Mesenchymal stem cell (in vitro differentiated cells and primary cell): Measurements from ENCODE around the gene SGSM2.

Experiments used
- DNase-seq: peaks from one replicate; pipeline ENCODE4 v3.0.0-alpha.2; 2013
- H2AFZ ChIP-seq: one replicate; pipeline ENCODE4 v1.6.1; 2013; ENCODE audit warnings: low read depth, mild to moderate bottlenecking, control low read depth, inconsistent platforms, low read length, moderate library complexity
- H2AK5ac ChIP-seq: 2 replicates; pipeline ENCODE4 v1.6.1; 2013; ENCODE audit warnings: low read length, moderate library complexity, mild to moderate bottlenecking, inconsistent platforms; ENCODE audit not compliant: severe bottlenecking
- H2BK120ac ChIP-seq: one replicate; pipeline ENCODE4 v1.6.1; 2013; ENCODE audit warnings: low read depth, mild to moderate bottlenecking, inconsistent platforms, low read length, moderate library complexity
- H2BK12ac ChIP-seq, 2 experiments: one replicate each; pipeline ENCODE4 v1.6.1; 2013; ENCODE audit warnings: inconsistent platforms in 2 of 2, low read length in 2 of 2, mild to moderate bottlenecking in 2 of 2, moderate library complexity in 2 of 2, control low read depth in 1 of 2
- H2BK15ac ChIP-seq: one replicate; pipeline ENCODE4 v1.6.1; 2013; ENCODE audit warnings: mild to moderate bottlenecking, low read depth, inconsistent platforms; ENCODE audit not compliant: poor library complexity, severe bottlenecking
- H2BK5ac ChIP-seq: 2 replicates; pipeline ENCODE4 v1.6.1; 2013; ENCODE audit warnings: low read depth, mild to moderate bottlenecking, low read length, control low read depth, inconsistent platforms; ENCODE audit not compliant: poor library complexity, severe bottlenecking
- H3K14ac ChIP-seq, 2 experiments: one replicate each; pipeline ENCODE4 v1.6.1; 2013; ENCODE audit warnings: inconsistent platforms in 2 of 2, low read length in 2 of 2, control low read depth in 1 of 2, mild to moderate bottlenecking in 1 of 2, moderate library complexity in 1 of 2
- H3K18ac ChIP-seq, 2 experiments: one replicate each; pipeline ENCODE4 v1.6.1; 2013; ENCODE audit warnings: inconsistent platforms in 2 of 2, low read length in 2 of 2, control low read depth in 1 of 2, low read depth in 1 of 2, mild to moderate bottlenecking in 1 of 2
- H3K23ac ChIP-seq, 2 experiments: one replicate each; pipeline ENCODE4 v1.6.1; 2013; ENCODE audit warnings: inconsistent platforms in 2 of 2, low read length in 2 of 2, mild to moderate bottlenecking in 2 of 2, moderate library complexity in 2 of 2, control low read depth in 1 of 2
- H3K27ac ChIP-seq: 2 replicates; pipeline ENCODE4 v1.5.1; 2013; ENCODE audit warnings: mild to moderate bottlenecking, moderate library complexity, low read length, control low read depth, inconsistent platforms; ENCODE audit not compliant: poor library complexity, severe bottlenecking
- H3K27me3 ChIP-seq, 2 experiments: 2 replicates each; pipeline versions ENCODE4 v1.6.1 to v1.7.0; 2013; ENCODE audit warnings: low read length in 2 of 2, mild to moderate bottlenecking in 2 of 2, moderate library complexity in 2 of 2, control low read depth in 1 of 2, inconsistent platforms in 1 of 2; ENCODE audit not compliant: control insufficient read depth in 1 of 2, insufficient read depth in 1 of 2
- H3K36me3 ChIP-seq, 2 experiments: 2 replicates each; pipeline versions ENCODE4 v1.6.1 to v1.7.0; 2013; ENCODE audit warnings: low read length in 2 of 2, control low read depth in 1 of 2, inconsistent platforms in 1 of 2, low read depth in 1 of 2, mild to moderate bottlenecking in 1 of 2; ENCODE audit not compliant: insufficient read depth in 2 of 2, control insufficient read depth in 1 of 2
- H3K4ac ChIP-seq, 2 experiments: one replicate each; pipeline ENCODE4 v1.6.1; 2013; ENCODE audit warnings: inconsistent platforms in 2 of 2, low read length in 2 of 2, mild to moderate bottlenecking in 2 of 2, moderate library complexity in 2 of 2, control low read depth in 1 of 2, low read depth in 1 of 2
- H3K4me1 ChIP-seq: 2 replicates; pipeline ENCODE4 v1.6.1; 2013; ENCODE audit warnings: low read depth, low read length, control low read depth; ENCODE audit not compliant: control insufficient read depth, insufficient read depth
- H3K4me2 ChIP-seq: 2 replicates; pipeline ENCODE4 v1.6.1; 2013; ENCODE audit warnings: low read length, mild to moderate bottlenecking, inconsistent platforms; ENCODE audit not compliant: poor library complexity, severe bottlenecking
- H3K4me3 ChIP-seq, 2 experiments: 2 replicates each; pipeline versions ENCODE4 v1.5.1 to v1.7.0; 2013; ENCODE audit warnings: low read length in 2 of 2, mild to moderate bottlenecking in 2 of 2, control low read depth in 1 of 2, low read depth in 1 of 2; ENCODE audit not compliant: insufficient read depth in 1 of 2
- H3K79me1 ChIP-seq: replicated peaks from 2 replicates; pipeline ENCODE4 v1.6.1; 2013; ENCODE audit warnings: mild to moderate bottlenecking, control low read depth, low read length, inconsistent platforms; ENCODE audit not compliant: poor library complexity, severe bottlenecking
- H3K9ac ChIP-seq: 2 replicates; pipeline ENCODE4 v1.7.0; 2013; ENCODE audit warnings: mild to moderate bottlenecking, low read length, moderate library complexity
- H3K9me3 ChIP-seq: 2 replicates; pipeline ENCODE4 v1.7.0; 2013; ENCODE audit warnings: mild to moderate bottlenecking, low read length; ENCODE audit not compliant: control insufficient read depth
- H4K8ac ChIP-seq: one replicate; pipeline ENCODE4 v1.6.1; 2013; ENCODE audit warnings: inconsistent platforms, mild to moderate bottlenecking, low read length, moderate library complexity
- H4K91ac ChIP-seq: one replicate; pipeline ENCODE4 v1.6.1; 2013; ENCODE audit warnings: mild to moderate bottlenecking, low read length, inconsistent platforms
- WGBS: methylation state at CpG from one replicate; pipeline ENCODE4 v1.1.7; 2013; ENCODE audit warnings: mixed read lengths; 5-methylcytosine and 5-hydroxymethylcytosine counted together

SGSM2 gene

DNA sequence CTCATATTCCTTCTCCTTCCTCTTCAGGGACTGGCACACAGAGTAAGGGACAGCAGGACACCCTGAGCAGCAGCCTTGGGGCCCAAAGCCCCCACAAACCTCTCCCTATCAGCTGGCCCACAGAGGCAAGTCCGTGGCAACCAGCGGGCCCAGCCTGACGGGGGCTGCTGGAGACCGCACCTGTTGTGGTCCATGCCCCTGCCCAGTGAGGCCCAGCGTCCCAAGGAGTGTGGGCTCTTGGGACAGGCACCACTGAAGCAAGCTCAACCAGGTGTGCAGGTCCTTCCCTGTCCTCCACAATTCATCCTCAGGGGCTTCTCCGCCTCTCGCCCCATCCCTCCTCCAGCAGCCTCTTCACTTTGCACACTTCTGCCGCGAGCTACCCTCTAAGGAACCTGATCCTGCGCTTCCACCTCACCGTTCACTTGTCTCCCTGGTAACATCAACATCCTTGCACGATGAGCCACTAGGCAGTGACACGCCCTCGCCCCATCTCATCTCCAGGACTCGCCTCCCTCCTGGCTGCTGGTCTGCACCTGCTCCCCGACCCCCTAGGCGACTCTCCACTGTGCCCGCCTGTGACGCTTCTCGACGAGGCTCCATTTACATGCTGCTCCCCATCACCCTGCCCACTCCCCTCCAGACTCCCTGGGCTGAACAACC, 50.9 kb downstream of the SGSM2 start:
- no peak overlapping the region for H3K18ac ChIP-seq
- no peak overlapping the region for H3K4ac ChIP-seq
- H3K9me3 ChIP-seq, result no peaks in the 10 kb centered on the region
- WGBS, result 96% methylated on average over 21 of the region's 21 CpGs
- no peak overlapping the region for H3K27ac ChIP-seq
- peaks cover 53 to 60% of the 10 kb centered on the region in 2 experiments for H3K36me3 ChIP-seq
- peaks cover 9% of the 10 kb centered on the region for H3K4me1 ChIP-seq
- H4K8ac ChIP-seq, result no peak overlapping the region
- DNase-seq, result no peak
- no peak overlapping the region for H2AK5ac ChIP-seq
- no peak overlapping the region for H2BK5ac ChIP-seq
- H2BK120ac ChIP-seq, result no peak overlapping the region
- no peak overlapping the region for H3K4me2 ChIP-seq
- H2BK15ac ChIP-seq, result no peak overlapping the region
- no peak overlapping the region for H2AFZ ChIP-seq
- peak overlapping the region; percentile 20 for H4K91ac ChIP-seq
- H3K9ac ChIP-seq, result no peak overlapping the region
- no peak overlapping the region for H3K23ac ChIP-seq
- no peak overlapping the region for H2BK12ac ChIP-seq
- no peak overlapping the region for H3K14ac ChIP-seq
- peaks cover 36% of the 10 kb centered on the region for H3K79me1 ChIP-seq
- no peak overlapping the region for H3K4me3 ChIP-seq
- no peaks in the 10 kb centered on the region for H3K27me3 ChIP-seq

DNA sequence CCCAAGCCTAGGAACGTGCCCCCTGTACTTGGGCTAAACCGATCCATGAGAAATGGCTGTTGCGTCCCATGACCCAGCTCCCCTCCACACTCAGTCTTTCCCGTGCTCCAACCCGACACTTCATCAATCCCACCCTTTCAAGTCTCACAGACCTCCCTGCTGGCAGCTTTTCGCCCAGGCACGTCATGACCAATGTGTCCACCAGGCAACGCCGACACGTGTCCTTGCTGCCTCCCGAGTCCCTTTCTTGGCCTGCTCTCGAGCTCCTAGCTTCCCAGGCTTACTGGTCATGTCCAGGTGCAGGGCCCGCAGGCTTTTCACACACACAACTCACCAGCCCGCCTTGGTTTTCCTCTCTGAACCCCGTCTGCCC, 51.4 kb downstream of the SGSM2 start:
- no peak for DNase-seq
- Histone ChIP-seq H2AK5ac (no peak overlapping the region), H2BK5ac (no peak overlapping the region), H2AFZ (no peak overlapping the region), H3K18ac (no peak overlapping the region), H2BK12ac (peak overlapping the region in 1 of 2 experiments; percentile 8), H3K4me3 (no peak overlapping the region), H2BK15ac (no peak overlapping the region), H3K4me1 (peaks cover 9% of the 10 kb centered on the region), H3K23ac (no peak overlapping the region), H3K14ac (no peak overlapping the region), H3K36me3 (peaks cover 49 to 55% of the 10 kb centered on the region in 2 experiments), H3K9ac (no peak overlapping the region), H3K9me3 (no peaks in the 10 kb centered on the region), H3K27me3 (no peaks in the 10 kb centered on the region), H3K4me2 (no peak overlapping the region), H3K27ac (no peak overlapping the region), H3K79me1 (peaks cover 36% of the 10 kb centered on the region), H4K8ac (no peak overlapping the region), H2BK120ac (no peak overlapping the region), H4K91ac (no peak overlapping the region), H3K4ac (no peak overlapping the region)
- 90% methylated on average over 15 of the region's 15 CpGs for WGBS

DNA sequence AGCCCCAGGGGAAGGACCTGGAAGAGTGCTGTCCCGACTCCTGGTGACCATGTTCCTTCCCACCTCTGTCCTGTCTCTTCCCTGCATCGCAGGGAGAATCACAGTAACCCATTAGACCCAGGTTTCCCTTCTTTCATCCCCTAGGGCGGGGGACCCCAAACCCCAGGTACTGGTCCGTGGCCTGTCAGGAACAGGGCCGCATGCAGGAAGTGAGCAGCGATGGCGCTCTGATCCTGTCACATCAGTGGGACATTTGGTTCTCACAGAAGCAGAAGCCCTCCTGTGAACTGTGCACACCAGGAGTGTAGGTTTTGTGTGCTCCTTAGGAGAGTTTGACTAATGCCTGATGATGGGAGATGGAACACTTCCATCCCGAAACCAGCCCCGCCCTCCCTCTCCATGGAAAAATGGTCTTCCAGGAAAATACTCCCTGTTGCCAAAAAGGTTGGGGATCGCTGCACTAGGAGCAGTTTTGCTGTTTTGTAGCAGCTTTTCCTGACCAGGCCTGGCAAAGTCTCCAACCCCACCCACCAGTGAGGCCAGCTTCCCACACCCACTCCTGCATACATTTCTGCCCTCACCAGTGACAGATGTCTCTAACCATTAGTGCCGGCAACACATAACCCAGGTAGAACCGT, 53.0 kb downstream of the SGSM2 start:
- no peaks in the 10 kb centered on the region for H3K9me3 ChIP-seq
- peak overlapping the region; percentile 83 for H3K9ac ChIP-seq
- H3K4ac ChIP-seq, result no peak overlapping the region
- no peak overlapping the region for H2BK15ac ChIP-seq
- peak overlapping the region; percentile 36 for H4K8ac ChIP-seq
- no peak overlapping the region for H2BK120ac ChIP-seq
- no peak overlapping the region for H2AFZ ChIP-seq
- no peak overlapping the region for H3K23ac ChIP-seq
- peaks cover 38 to 54% of the 10 kb centered on the region in 2 experiments for H3K36me3 ChIP-seq
- H3K79me1 ChIP-seq, result peaks cover 41% of the 10 kb centered on the region
- H3K18ac ChIP-seq, result no peak overlapping the region
- no peak for DNase-seq
- no peak overlapping the region for H2BK5ac ChIP-seq
- 93% methylated on average over 12 of the region's 12 CpGs for WGBS
- no peak overlapping the region for H3K4me2 ChIP-seq
- no peaks in the 10 kb centered on the region for H3K27me3 ChIP-seq
- peak overlapping the region in 1 of 2 experiments; percentile 18 for H3K14ac ChIP-seq
- H4K91ac ChIP-seq, result no peak overlapping the region
- no peak overlapping the region for H2AK5ac ChIP-seq
- peak overlapping the region in 1 of 2 experiments; percentile 13 for H3K4me3 ChIP-seq
- peak overlapping the region; percentile 38 to 61 for H2BK12ac ChIP-seq
- no peak overlapping the region for H3K27ac ChIP-seq
- peaks cover 24% of the 10 kb centered on the region for H3K4me1 ChIP-seq

DNA sequence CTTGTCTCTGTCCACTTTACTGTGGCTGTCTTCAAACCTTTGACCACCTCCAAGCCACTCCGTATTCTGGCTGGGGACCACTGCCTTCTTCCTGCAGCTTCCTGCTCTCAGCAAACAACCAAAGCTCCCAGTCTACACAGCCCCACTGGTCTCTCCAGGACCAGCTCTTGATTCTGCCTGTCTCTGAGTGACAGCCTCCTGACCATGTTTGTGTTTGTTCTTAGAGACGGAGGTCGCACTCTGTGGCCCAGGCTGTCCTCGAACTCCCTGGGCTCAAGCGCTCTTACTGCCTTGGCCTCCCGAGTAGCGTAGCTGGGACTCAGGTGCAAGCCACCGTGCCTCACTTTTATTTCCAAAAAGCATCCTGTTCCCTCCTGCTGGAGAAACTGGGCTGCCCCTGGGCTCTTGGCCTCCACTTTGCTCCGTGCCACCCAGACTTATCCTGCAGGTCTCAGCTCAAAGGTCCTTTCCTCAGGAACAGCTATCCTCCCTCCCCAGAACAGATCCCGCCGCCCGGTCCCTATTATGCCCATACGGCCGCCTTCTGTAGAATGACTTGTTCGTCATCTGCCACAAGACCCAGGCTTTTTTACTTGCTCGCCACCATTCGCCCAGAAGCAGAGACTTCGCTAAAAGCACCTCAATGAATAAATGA, 54.4 kb downstream of the SGSM2 start:
- H2BK12ac ChIP-seq, result peak overlapping the region in 1 of 2 experiments; percentile 24
- no peak overlapping the region for H2AK5ac ChIP-seq
- H3K4me3 ChIP-seq, result peak overlapping the region in 1 of 2 experiments; percentile 77
- peak overlapping the region; percentile 9 to 11 for H3K23ac ChIP-seq
- H3K27ac ChIP-seq, result peak overlapping the region; percentile 57
- no peaks in the 10 kb centered on the region for H3K9me3 ChIP-seq
- H2BK15ac ChIP-seq, result peak overlapping the region; percentile 88
- no peak overlapping the region for H2BK5ac ChIP-seq
- peak overlapping the region; percentile 46 for H4K8ac ChIP-seq
- H2BK120ac ChIP-seq, result no peak overlapping the region
- no peak overlapping the region for H2AFZ ChIP-seq
- peaks cover 38% of the 10 kb centered on the region for H3K4me1 ChIP-seq
- peak overlapping the region; percentile 41 for H4K91ac ChIP-seq
- peak overlapping the region; percentile 92 for H3K4me2 ChIP-seq
- H3K4ac ChIP-seq, result no peak overlapping the region
- peaks cover 41% of the 10 kb centered on the region for H3K79me1 ChIP-seq
- no peaks in the 10 kb centered on the region for H3K27me3 ChIP-seq
- peak overlapping the region in 1 of 2 experiments; percentile 6 for H3K18ac ChIP-seq
- H3K14ac ChIP-seq, result peak overlapping the region in 1 of 2 experiments; percentile 2
- H3K9ac ChIP-seq, result peak overlapping the region; percentile 83
- no peak for DNase-seq
- 90% methylated on average over 18 of the region's 18 CpGs for WGBS
- peaks cover 25 to 46% of the 10 kb centered on the region in 2 experiments for H3K36me3 ChIP-seq
